Keratinocyte (primary cell): ENCODE data around the gene PPFIA1. TPM values are rescaled to one million over a fixed set of nuclear protein-coding genes. Genes with fewer than 3 reads are reported as not detected.

Source experiments
- DNase-seq: peaks from one replicate; pipeline ENCODE4 v3.0.0-alpha.2; 2011; ENCODE audit warnings: low read depth, missing footprints, low spot score
- FAIRE-seq: peaks from 2 replicates; lab custom pipeline; 2011; peaks lifted over from hg19 to GRCh38; lab: Jason Lieb, UNC
- H2AFZ ChIP-seq: 2 replicates; pipeline ENCODE4 v1.6.0; 2012; ENCODE audit warnings: low read length, control low read depth, inconsistent platforms; ENCODE audit not compliant: control insufficient read depth
- H3K27ac ChIP-seq: 2 replicates; pipeline ENCODE4 v1.5.1; 2011; ENCODE audit warnings: low read length; ENCODE audit not compliant: control insufficient read depth, insufficient read depth
- H3K27me3 ChIP-seq: 3 replicates; pipeline ENCODE4 v1.6.0; 2011; ENCODE audit warnings: low read length; ENCODE audit not compliant: control insufficient read depth, insufficient read depth; ENCODE audit errors: extremely low read depth
- H3K36me3 ChIP-seq, 2 experiments: 2 replicates in 1 of 2; 3 replicates in 1 of 2; pipeline ENCODE4 v1.5.1; 2011; ENCODE audit warnings: low read length in 2 of 2, mild to moderate bottlenecking in 1 of 2; ENCODE audit not compliant: control insufficient read depth in 2 of 2, insufficient read depth in 2 of 2; ENCODE audit errors: extremely low read depth in 1 of 2
- H3K4me1 ChIP-seq: 3 replicates; pipeline ENCODE4 v1.5.1; 2011; ENCODE audit warnings: low read length; ENCODE audit not compliant: control insufficient read depth, insufficient read depth; ENCODE audit errors: extremely low read depth
- H3K4me2 ChIP-seq: 3 replicates; pipeline ENCODE4 v1.6.0; 2011; ENCODE audit warnings: low read depth, low read length; ENCODE audit not compliant: control insufficient read depth, insufficient read depth; ENCODE audit errors: extremely low read depth
- H3K4me3 ChIP-seq, 3 experiments: fragments of 200-600 bp in 1 of 3; sonication (generic) in 1 of 3; 2 replicates in 2 of 3; 3 replicates in 1 of 3; pipeline ENCODE4 v1.5.1; 2011 to 2016; ENCODE audit warnings: low read length in 3 of 3, mild to moderate bottlenecking in 3 of 3, control low read depth in 2 of 3, inconsistent platforms in 1 of 3, low read depth in 1 of 3, mixed read lengths in 1 of 3, mixed run types in 1 of 3, moderate library complexity in 1 of 3; ENCODE audit not compliant: control insufficient read depth in 2 of 3, insufficient read depth in 2 of 3; ENCODE audit errors: extremely low read depth in 1 of 3
- H3K79me2 ChIP-seq: 2 replicates; pipeline ENCODE4 v1.6.0; 2012; ENCODE audit warnings: low read length; ENCODE audit not compliant: control insufficient read depth, insufficient read depth
- H3K9ac ChIP-seq: 3 replicates; pipeline ENCODE4 v1.6.0; 2011; ENCODE audit warnings: low read length; ENCODE audit not compliant: control insufficient read depth, insufficient read depth; ENCODE audit errors: extremely low read depth
- H3K9me1 ChIP-seq: 3 replicates; pipeline ENCODE4 v1.6.0; 2011; ENCODE audit warnings: low read length; ENCODE audit not compliant: control insufficient read depth, insufficient read depth; ENCODE audit errors: extremely low read depth
- H3K9me3 ChIP-seq: 2 replicates; pipeline ENCODE4 v1.5.1; 2012; ENCODE audit warnings: low read depth, low read length; ENCODE audit not compliant: control insufficient read depth
- H4K20me1 ChIP-seq: 3 replicates; pipeline ENCODE4 v1.6.0; 2011; ENCODE audit warnings: low read length; ENCODE audit not compliant: control insufficient read depth, insufficient read depth; ENCODE audit errors: extremely low read depth
- EZH2 ChIP-seq: IDR thresholded peaks from one replicate; pipeline ENCODE4 v1.6.1; 2012; ENCODE audit warnings: inconsistent platforms, mild to moderate bottlenecking, low read length, moderate library complexity
- dilution Hi-C: fragments of 300-500 bp; cut with MboI; formaldehyde crosslinking; loops from one replicate; pipeline ENCODE4 v1.7.0; 2020; ENCODE audit warnings: low sequenced_read_pairs; ENCODE audit not compliant: extremely low pct_ligation_motif_present
- polyA plus RNA-seq, 5 experiments: library from polyadenylated mRNA; depleted of rRNA in 3 of 5; stranded (reverse) in 3 of 5; stranded (forward) in 1 of 5; unstranded in 1 of 5; fragments of >200 nt; gene quantifications; 1 replicate in 1 of 5; 2 replicates in 3 of 5; 3 replicates in 1 of 5; pipeline versions ENCODE4 v1.2.1 to v1.2.3, GENCODE V29; 2011 to 2012; ENCODE audit warnings: missing spikeins in 2 of 5, low read depth in 1 of 5, low replicate concordance in 1 of 5
- TF ChIP-seq, protein P1 (sequence below), 3 experiments: IDR thresholded peaks in 1 of 3; conservative IDR thresholded peaks in 1 of 3; optimal IDR thresholded peaks in 1 of 3; 2 replicates in 2 of 3; 3 replicates in 1 of 3; pipeline versions ENCODE3 to v1.5.1; 2011; ENCODE audit warnings: low read length in 3 of 3, mild to moderate bottlenecking in 3 of 3, moderate library complexity in 2 of 3, control low read depth in 1 of 3, inconsistent platforms in 1 of 3; ENCODE audit not compliant: insufficient read depth in 2 of 3; ENCODE audit errors: extremely low read depth in 1 of 3

PPFIA1 gene
- polyA plus RNA-seq, 1 donor (not counting 4 experiments of a cell fraction or from before 2014, with no cell fraction given), result 27.6 TPM

DNA sequence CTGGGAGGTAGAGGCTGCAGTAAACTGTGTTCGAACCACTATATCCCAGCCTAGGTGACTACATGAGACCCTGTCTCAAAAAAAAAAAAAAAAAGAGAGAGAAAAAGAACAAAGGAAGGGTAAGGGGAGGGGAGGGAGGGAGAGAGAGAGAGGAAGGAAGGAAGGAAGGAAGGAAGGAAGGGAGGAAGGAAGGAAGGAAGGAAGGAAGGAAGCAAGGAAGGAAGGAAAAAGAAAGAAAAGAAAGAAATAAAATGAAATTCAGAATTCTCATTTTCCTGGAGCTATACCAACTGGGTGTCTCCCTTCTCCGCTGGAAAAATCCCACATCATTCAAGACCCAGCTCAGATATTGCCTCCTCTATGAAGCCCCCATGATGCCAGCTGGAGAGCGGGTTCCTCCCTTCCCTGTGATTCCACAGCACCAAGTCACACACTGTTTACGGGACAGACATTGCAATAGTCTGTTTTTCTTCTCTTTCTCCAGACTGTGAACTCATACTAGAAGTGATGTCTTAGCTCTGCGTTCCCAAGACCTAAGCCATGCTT lies 3.0 kb upstream of the PPFIA1 start:
- peaks cover 8% of the 10 kb centered on the region for H3K4me1 ChIP-seq
- TF ChIP-seq, protein P1, sequence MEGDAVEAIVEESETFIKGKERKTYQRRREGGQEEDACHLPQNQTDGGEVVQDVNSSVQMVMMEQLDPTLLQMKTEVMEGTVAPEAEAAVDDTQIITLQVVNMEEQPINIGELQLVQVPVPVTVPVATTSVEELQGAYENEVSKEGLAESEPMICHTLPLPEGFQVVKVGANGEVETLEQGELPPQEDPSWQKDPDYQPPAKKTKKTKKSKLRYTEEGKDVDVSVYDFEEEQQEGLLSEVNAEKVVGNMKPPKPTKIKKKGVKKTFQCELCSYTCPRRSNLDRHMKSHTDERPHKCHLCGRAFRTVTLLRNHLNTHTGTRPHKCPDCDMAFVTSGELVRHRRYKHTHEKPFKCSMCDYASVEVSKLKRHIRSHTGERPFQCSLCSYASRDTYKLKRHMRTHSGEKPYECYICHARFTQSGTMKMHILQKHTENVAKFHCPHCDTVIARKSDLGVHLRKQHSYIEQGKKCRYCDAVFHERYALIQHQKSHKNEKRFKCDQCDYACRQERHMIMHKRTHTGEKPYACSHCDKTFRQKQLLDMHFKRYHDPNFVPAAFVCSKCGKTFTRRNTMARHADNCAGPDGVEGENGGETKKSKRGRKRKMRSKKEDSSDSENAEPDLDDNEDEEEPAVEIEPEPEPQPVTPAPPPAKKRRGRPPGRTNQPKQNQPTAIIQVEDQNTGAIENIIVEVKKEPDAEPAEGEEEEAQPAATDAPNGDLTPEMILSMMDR (optimal IDR thresholded peaks at IDR 0.05 in 1 of 3, IDR thresholded peaks at IDR 0.05 in 1 of 3, conservative IDR thresholded peaks at IDR 0.05 in 1 of 3; ENCODE audit: extremely low read depth in 1 of 3, insufficient read depth in 2 of 3, low read length in 3 of 3), result no peak
- no peak for TF ChIP-seq EZH2
- no peaks in the 10 kb centered on the region for H4K20me1 ChIP-seq
- H3K9ac ChIP-seq, result no peak overlapping the region
- FAIRE-seq (no peak), DNase-seq (no peak)
- H3K9me1 ChIP-seq, result no peaks in the 10 kb centered on the region
- H3K27me3 ChIP-seq, result peaks cover 7% of the 10 kb centered on the region
- H3K9me3 ChIP-seq, result no peaks in the 10 kb centered on the region
- peaks cover 17% of the 10 kb centered on the region for H3K79me2 ChIP-seq
- H3K27ac ChIP-seq, result no peak overlapping the region
- H3K4me2 ChIP-seq, result no peak overlapping the region
- H2AFZ ChIP-seq, result no peak overlapping the region
- dilution Hi-C loops, result no loop called here
- peaks cover 0 to 1% of the 10 kb centered on the region in 2 experiments for H3K36me3 ChIP-seq
- H3K4me3 ChIP-seq, result no peak overlapping the region

DNA sequence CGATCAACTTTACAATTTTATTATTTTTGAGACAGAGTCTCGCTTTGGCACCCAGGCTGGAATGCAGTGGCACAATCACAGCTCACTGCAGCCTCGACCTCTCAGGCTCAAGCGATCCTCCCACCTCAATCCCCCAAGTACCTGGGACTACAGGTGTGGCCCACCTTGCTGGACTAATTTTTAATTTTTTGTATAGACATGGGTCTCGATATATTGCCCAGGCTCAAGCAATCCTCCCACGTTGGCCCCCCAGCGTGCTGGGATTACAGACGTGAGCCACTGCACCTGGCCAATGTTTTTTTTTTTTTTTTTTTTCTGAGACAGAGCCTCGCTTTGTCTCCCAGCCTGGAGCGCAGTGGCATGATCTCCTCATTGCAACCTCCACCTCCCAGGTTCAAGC lies 2.0 kb upstream of the PPFIA1 start:
- DNase-seq (no peak), FAIRE-seq (no peak)
- dilution Hi-C loops, result no loop called here

More for the DNA sequence above, 2.0 kb upstream of the PPFIA1 start:
- Histone ChIP-seq H3K36me3 (peaks cover 1 to 5% of the 10 kb centered on the region in 2 experiments), H3K4me1 (peaks cover 9% of the 10 kb centered on the region), H3K4me2 (no peak overlapping the region), H3K9ac (no peak overlapping the region), H2AFZ (no peak overlapping the region), H3K9me3 (no peaks in the 10 kb centered on the region), H3K4me3 (no peak overlapping the region), H4K20me1 (no peaks in the 10 kb centered on the region), H3K27me3 (peaks cover 7% of the 10 kb centered on the region), H3K79me2 (peaks cover 24% of the 10 kb centered on the region), H3K9me1 (no peaks in the 10 kb centered on the region), H3K27ac (no peak overlapping the region)
- TF ChIP-seq, protein P1 (optimal IDR thresholded peaks at IDR 0.05 in 1 of 3, IDR thresholded peaks at IDR 0.05 in 1 of 3, conservative IDR thresholded peaks at IDR 0.05 in 1 of 3; ENCODE audit: extremely low read depth in 1 of 3, insufficient read depth in 2 of 3, low read length in 3 of 3), result no peak
- TF ChIP-seq EZH2, result no peak
